GM18907 (cell line): Measurements from ENCODE around the gene TEX13C.
"Not testable (repeated sequence)": the region's sequence is repeated elsewhere in the genome, so short reads cannot be mapped to it uniquely, and the experiment has no call there.

Experiments
- ATAC-seq: cut with Tn5 transposase; IDR thresholded peaks from one replicate; pipeline ENCODE4 v1.9.1; 2021; ENCODE audit warnings: mild to moderate bottlenecking, moderate library complexity; ENCODE audit not compliant: unreplicated experiment

TEX13C gene

GRCh38 chrX:125319646-125320521, at the start of gene TEX13C:
TEX13C (plus strand) TSS chrX:125319871; CDS start chrX:125320120, 249 bp downstream.
- no peak for ATAC-seq

- no peak for ATAC-seq
These were observed 32.4 kb upstream of the TEX13C start for GRCh38 chrX:125287282-125287681.

GRCh38 chrX:125288343-125288742, 31.3 kb upstream of the TEX13C start:
- ATAC-seq = no peak

- ATAC-seq = no peak
These were observed 30.5 kb upstream of the TEX13C start for GRCh38 chrX:125289209-125289608.

- no peak for ATAC-seq
These were observed 29.8 kb upstream of the TEX13C start for GRCh38 chrX:125289920-125290319.

- ATAC-seq = no peak
These were observed 28.5 kb upstream of the TEX13C start for GRCh38 chrX:125291124-125291523.

- peak; percentile 68 for ATAC-seq
These were observed 25.6 kb upstream of the TEX13C start for GRCh38 chrX:125293850-125294780.

GRCh38 chrX:125295337-125295736, 24.3 kb upstream of the TEX13C start:
- ATAC-seq = peak; percentile 75

GRCh38 chrX:125298871-125299270, 20.8 kb upstream of the TEX13C start:
- ATAC-seq = no peak

GRCh38 chrX:125306335-125306866, 13.3 kb upstream of the TEX13C start:
- ATAC-seq = no peak

- no peak for ATAC-seq
These were observed 11.0 kb upstream of the TEX13C start for GRCh38 chrX:125308653-125309052.

GRCh38 chrX:125319166-125319565, 505 bp upstream of the TEX13C start:
- not testable (repeated sequence) for ATAC-seq

GRCh38 chrX:125322431-125322830, 2.8 kb downstream of the TEX13C start:
- no peak for ATAC-seq

GRCh38 chrX:125326599-125326998, 6.9 kb downstream of the TEX13C start:
- ATAC-seq = no peak

- ATAC-seq = no peak
These were observed 8.2 kb downstream of the TEX13C start for GRCh38 chrX:125327891-125328290.

- ATAC-seq = no peak
These were observed 13.9 kb downstream of the TEX13C start for GRCh38 chrX:125333583-125333982.

GRCh38 chrX:125340490-125340889, 20.8 kb downstream of the TEX13C start:
- ATAC-seq = no peak

GRCh38 chrX:125374169-125374568, 54.5 kb downstream of the TEX13C start:
- ATAC-seq = no peak
